GM06990 (cell line): ENCODE data around the gene FBXO47.

Experiments used
- DNase-seq: peaks from one replicate; pipeline ENCODE4 v3.0.0-alpha.2; 2011; ENCODE audit not compliant: insufficient read length; ENCODE audit errors: extremely low read depth
- H3K27me3 ChIP-seq: replicated peaks from 2 replicates; pipeline ENCODE4 v1.6.0; 2011; ENCODE audit warnings: low read length; ENCODE audit not compliant: control insufficient read depth, insufficient read depth
- H3K36me3 ChIP-seq: 2 replicates; pipeline ENCODE4 v1.5.1; 2011; ENCODE audit warnings: low read length; ENCODE audit not compliant: control insufficient read depth, insufficient read depth
- H3K4me3 ChIP-seq: replicated peaks from 2 replicates; pipeline ENCODE4 v1.5.1; 2011; ENCODE audit warnings: low read depth, mild to moderate bottlenecking, control low read depth, low read length
- TF ChIP-seq, protein P1 (sequence below): IDR thresholded peaks from 2 replicates; pipeline ENCODE4 v1.5.1; 2011; ENCODE audit warnings: low read length, control low read depth, mild to moderate bottlenecking, inconsistent platforms; ENCODE audit not compliant: insufficient read depth, poor library complexity, severe bottlenecking

Gene FBXO47

DNA sequence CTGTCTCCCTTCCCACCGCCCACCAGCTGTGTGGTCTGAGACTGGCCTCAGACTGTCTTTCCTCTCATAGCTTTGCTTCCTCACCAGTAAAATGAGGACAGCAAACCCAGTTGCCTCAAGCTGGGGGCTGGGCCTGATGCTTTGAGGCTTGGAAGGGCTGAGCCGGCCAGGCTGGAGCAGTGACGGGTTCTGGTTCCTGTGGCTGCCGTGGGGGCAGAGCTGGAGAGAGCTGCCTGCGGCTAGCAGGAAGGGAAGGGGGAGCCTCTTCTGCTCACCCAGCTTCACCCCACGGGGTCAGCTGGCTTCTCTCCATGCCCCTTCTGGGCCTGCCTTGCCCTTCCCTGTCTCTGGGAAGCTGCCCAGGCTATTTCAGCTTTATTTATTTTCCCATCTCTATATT lies 73.6 kb downstream of the FBXO47 start:
- TF ChIP-seq, protein P1, sequence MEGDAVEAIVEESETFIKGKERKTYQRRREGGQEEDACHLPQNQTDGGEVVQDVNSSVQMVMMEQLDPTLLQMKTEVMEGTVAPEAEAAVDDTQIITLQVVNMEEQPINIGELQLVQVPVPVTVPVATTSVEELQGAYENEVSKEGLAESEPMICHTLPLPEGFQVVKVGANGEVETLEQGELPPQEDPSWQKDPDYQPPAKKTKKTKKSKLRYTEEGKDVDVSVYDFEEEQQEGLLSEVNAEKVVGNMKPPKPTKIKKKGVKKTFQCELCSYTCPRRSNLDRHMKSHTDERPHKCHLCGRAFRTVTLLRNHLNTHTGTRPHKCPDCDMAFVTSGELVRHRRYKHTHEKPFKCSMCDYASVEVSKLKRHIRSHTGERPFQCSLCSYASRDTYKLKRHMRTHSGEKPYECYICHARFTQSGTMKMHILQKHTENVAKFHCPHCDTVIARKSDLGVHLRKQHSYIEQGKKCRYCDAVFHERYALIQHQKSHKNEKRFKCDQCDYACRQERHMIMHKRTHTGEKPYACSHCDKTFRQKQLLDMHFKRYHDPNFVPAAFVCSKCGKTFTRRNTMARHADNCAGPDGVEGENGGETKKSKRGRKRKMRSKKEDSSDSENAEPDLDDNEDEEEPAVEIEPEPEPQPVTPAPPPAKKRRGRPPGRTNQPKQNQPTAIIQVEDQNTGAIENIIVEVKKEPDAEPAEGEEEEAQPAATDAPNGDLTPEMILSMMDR: no peak
- Histone ChIP-seq H3K27me3 (no peaks in the 10 kb centered on the region), H3K36me3 (peaks cover 41% of the 10 kb centered on the region), H3K4me3 (no peak overlapping the region)
- no peak for DNase-seq

DNA sequence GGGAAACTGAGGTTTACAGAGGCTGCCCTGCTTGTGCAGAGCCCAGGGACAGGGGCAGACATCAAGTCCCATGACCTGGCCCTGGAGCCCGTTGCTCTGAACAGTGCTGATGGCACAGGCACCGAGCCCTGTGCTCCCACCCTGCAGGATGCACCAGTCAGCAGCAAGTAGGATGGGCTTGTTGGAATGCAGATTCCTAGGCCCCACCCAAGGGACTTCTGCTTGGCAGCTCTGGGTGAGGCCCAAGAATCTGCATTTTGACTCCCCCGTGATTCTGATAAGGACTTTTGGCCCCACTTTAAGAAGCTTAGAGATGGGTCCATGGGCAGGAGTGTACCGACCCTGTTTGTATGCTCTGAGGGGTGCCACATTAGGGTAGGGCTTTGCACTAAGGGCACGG lies 74.1 kb downstream of the FBXO47 start:
- TF ChIP-seq, protein P1: no peak
- peaks cover 41% of the 10 kb centered on the region for H3K36me3 ChIP-seq
- H3K27me3 ChIP-seq: no peaks in the 10 kb centered on the region
- DNase-seq: no peak
- no peak overlapping the region for H3K4me3 ChIP-seq

DNA sequence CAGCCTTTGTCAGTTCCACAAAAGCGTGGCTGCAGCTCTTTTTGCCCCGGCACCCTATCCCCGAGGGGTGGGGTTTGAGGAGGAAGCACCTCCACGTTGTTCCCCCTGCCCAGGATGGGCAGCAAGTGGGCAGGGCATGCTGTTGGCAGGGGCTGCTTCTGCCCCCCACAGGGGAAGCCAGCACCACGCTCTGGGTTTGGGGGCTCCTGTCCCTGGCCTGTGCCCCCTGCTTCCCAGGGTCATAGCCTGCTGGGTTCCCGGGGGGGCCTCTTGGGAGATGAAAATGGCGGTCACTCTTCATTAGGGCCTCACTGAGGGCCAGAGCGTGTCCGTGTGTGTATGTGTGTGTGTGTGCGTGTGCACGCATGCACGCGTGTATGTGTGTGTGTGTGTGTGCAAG lies 74.6 kb downstream of the FBXO47 start:
- no peak for DNase-seq
- H3K4me3 ChIP-seq: no peak overlapping the region
- TF ChIP-seq, protein P1: no peak
- peaks cover 45% of the 10 kb centered on the region for H3K36me3 ChIP-seq
- no peaks in the 10 kb centered on the region for H3K27me3 ChIP-seq

DNA sequence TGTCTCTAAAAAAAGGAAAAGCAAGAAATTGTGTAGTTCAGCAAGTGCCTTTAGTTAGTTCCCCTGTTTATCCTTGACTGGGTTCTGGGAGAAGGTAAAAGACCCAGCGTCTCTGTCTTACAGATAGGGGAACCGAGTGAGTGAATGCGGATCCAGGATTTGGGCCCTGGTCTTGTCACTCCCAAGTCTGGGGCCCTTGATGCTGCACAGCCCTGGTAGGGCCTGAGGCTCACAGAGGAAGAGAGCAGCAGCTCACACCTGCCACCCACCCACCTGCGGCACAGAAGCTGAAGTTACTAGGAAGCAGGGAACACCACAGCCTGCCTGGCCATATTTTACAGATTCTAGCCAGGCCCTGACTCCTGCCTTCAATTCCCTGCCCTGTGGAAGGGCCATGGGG lies 75.1 kb downstream of the FBXO47 start:
- TF ChIP-seq, protein P1: no peak
- peaks cover 49% of the 10 kb centered on the region for H3K36me3 ChIP-seq
- H3K27me3 ChIP-seq: no peaks in the 10 kb centered on the region
- no peak overlapping the region for H3K4me3 ChIP-seq
- DNase-seq: no peak

DNA sequence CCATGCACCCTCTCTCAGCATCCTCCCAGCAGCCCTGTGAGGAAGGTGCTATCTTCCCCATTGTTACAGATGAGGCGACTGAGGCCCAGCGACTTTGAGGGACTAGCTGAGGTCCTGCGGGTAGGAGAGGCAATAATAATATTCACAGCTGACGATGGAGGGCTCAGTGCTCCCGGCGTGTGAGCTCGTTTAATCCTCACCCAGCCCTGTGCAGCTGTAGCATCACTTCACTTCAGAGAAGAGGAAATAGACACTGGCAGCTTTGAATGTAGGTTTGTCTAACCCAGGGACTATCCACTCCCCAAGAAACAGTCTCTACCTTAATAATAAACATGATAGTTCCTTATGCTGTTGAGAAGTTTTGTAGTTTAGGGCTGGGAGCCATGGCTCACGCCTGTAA lies 75.8 kb downstream of the FBXO47 start:
- TF ChIP-seq, protein P1: no peak
- peaks cover 53% of the 10 kb centered on the region for H3K36me3 ChIP-seq
- DNase-seq: no peak
- no peak overlapping the region for H3K4me3 ChIP-seq
- H3K27me3 ChIP-seq: no peaks in the 10 kb centered on the region

DNA sequence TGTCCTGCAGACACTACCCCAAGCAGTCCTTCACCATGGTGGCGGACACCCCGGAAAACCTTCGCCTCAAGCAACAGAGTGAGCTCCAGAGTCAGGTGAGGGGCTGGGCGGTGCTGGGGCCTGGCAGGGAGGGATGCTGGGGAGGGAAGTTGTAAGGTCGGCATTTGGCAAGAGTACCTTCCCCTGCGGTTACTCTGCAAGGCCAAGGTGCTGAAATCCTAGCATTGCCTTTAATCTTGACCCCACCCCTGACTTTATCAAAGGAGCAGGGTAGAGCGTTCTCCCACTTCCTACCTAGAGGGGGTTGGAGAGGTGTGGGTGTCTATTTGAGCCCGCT lies 76.8 kb downstream of the FBXO47 start:
- no peaks in the 10 kb centered on the region for H3K27me3 ChIP-seq
- DNase-seq: no peak
- H3K36me3 ChIP-seq: peaks cover 57% of the 10 kb centered on the region
- H3K4me3 ChIP-seq: no peak overlapping the region
- TF ChIP-seq, protein P1: no peak
